IPS-18c (cell line): ENCODE data around the gene LRRTM2.

ENCODE experiments used
- H3K4me3 ChIP-seq: 2 replicates; pipeline ENCODE4 v1.7.0; 2013; ENCODE audit warnings: low read depth, mild to moderate bottlenecking, low read length, moderate library complexity; ENCODE audit not compliant: insufficient read depth
- H3K9me3 ChIP-seq: one replicate; pipeline ENCODE4 v1.6.1; 2013; ENCODE audit warnings: mild to moderate bottlenecking, low read length, moderate library complexity; ENCODE audit not compliant: control insufficient read depth, insufficient read depth

The LRRTM2 gene

GRCh38 chr5:138890644-138891043 lies 15.5 kb upstream of the LRRTM2 start:
- Histone ChIP-seq H3K9me3 (peaks cover 8% of the 10 kb centered on the region), H3K4me3 (no peak overlapping the region)

DNA sequence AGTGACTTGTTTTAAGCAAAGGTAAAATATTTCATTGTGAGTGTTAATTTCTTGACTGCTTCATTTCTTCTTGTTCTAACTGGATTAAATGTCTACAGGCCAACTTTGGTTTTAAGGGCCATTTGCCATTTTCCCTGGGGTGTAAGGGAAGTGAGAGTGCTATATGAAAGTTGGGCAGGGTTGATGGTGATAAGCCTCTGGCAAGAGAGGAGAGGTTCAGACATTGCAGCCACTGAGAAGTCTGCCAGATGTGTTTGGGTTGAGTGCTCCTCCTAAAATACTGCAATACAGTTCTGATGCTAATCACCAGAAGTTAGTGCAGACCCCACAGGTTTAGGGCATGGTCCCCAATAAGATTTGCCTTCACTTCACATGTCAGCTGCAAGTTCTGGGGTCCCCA lies 14.9 kb upstream of the LRRTM2 start:
- Histone ChIP-seq H3K4me3 (no peak overlapping the region), H3K9me3 (peaks cover 8% of the 10 kb centered on the region)

DNA sequence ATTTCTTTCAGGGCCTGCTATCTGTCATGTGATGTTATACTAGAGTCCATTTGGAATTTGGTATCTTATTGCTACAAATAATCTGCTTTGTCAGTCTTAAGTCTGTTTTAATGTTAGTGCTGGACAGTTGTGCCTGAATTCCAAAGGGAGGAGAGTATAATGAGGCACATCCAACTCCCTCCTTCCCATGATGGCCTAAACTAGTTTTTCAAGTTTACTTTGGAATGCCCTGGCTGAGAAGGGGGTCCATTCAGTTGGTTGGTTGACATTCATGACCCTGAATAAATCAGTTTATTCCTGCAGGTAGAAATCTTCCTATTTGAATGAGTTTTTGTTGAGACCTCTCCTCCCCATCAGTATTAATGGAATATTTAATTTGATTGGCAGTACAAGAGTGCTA lies 9.4 kb upstream of the LRRTM2 start:
- Histone ChIP-seq H3K9me3 (no peaks in the 10 kb centered on the region), H3K4me3 (no peak overlapping the region)

DNA sequence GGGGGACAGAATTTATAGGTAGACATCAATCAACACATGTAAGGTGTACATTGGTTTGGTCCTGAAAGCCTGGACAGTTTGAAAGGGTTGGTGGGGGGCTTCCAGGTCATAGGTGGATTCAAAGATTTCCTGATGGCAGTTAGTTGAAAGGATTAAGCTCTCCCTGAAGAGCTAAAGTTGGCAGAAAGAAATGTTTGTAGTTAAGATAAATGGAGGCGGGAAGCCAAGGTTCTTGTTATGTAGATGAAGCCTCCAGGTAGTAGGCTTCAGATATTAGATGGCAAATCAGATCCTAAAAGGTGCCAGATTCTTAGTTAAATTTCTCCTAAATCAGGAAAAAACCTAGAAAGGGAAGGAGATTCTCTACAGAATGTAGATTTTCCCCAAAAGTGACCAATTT lies 9.0 kb upstream of the LRRTM2 start:
- H3K9me3 ChIP-seq = no peaks in the 10 kb centered on the region
- H3K4me3 ChIP-seq = no peak overlapping the region

DNA sequence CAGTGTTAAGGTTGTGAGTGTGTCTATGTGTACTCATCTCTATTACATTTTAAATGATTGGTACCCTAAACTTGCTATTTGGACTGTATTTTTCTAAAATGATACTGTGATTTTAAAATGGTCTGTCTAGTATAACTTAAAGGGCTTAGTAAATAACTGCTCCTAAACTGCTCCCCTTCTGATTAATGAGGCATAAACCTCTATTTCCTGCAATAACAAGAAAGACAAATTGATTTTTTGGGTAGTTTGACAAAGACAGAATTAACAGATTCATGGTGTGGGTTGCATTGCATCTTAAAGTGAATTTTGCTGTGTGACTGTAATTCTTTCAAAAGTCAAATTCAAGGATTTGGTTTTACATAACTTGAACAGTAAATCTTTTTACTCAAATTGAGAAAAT lies 8.1 kb upstream of the LRRTM2 start:
- Histone ChIP-seq H3K9me3 (no peaks in the 10 kb centered on the region), H3K4me3 (no peak overlapping the region)

- H3K9me3 ChIP-seq = no peaks in the 10 kb centered on the region
- H3K4me3 ChIP-seq = no peak overlapping the region
These were observed 3.5 kb upstream of the LRRTM2 start for GRCh38 chr5:138878437-138879235.

DNA sequence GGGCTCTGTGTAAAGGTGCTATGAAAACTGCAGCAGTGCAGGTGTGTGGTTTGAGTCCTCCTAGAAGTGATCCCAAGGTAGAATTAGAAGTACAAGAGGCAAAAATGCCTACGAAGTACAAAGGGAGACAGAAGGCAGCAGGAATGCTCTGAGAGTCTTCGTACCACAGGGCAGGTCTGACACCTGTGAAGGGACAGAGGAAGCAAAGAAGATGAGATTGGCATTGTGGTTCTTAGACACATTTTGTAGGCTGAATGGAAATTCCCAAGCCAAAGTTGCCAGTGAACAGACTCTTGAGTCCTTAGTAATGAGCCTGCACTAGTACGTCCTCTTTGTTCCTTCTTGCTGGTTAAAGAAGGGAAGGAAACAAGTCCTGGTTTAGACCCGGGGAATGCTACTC lies 1.7 kb upstream of the LRRTM2 start:
- H3K9me3 ChIP-seq = no peaks in the 10 kb centered on the region
- no peak overlapping the region for H3K4me3 ChIP-seq

- Histone ChIP-seq H3K9me3 (no peaks in the 10 kb centered on the region), H3K4me3 (no peak overlapping the region)
These were observed 811 bp upstream of the LRRTM2 start for GRCh38 chr5:138875946-138876345.

- Histone ChIP-seq H3K4me3 (no peak overlapping the region), H3K9me3 (no peaks in the 10 kb centered on the region)
These were observed 379 bp upstream of the LRRTM2 start for GRCh38 chr5:138875552-138875875.

- H3K4me3 ChIP-seq = no peak overlapping the region
These were observed 894 bp downstream of the LRRTM2 start for GRCh38 chr5:138874241-138874640.

GRCh38 chr5:138873466-138874221 lies 1.5 kb downstream of the LRRTM2 start:
- Histone ChIP-seq H3K4me3 (no peak overlapping the region), H3K9me3 (no peaks in the 10 kb centered on the region)

More at GRCh38 chr5:138874241-138874640, 894 bp downstream of the LRRTM2 start:
- H3K9me3 ChIP-seq = no peaks in the 10 kb centered on the region

GRCh38 chr5:138872841-138873465 lies 2.2 kb downstream of the LRRTM2 start:
- H3K9me3 ChIP-seq = no peaks in the 10 kb centered on the region
- no peak overlapping the region for H3K4me3 ChIP-seq

- H3K4me3 ChIP-seq = no peak overlapping the region
- no peaks in the 10 kb centered on the region for H3K9me3 ChIP-seq
These were observed 4.5 kb downstream of the LRRTM2 start for GRCh38 chr5:138870611-138871010.

GRCh38 chr5:138869763-138870500 lies 5.2 kb downstream of the LRRTM2 start:
- H3K4me3 ChIP-seq = no peak overlapping the region

DNA sequence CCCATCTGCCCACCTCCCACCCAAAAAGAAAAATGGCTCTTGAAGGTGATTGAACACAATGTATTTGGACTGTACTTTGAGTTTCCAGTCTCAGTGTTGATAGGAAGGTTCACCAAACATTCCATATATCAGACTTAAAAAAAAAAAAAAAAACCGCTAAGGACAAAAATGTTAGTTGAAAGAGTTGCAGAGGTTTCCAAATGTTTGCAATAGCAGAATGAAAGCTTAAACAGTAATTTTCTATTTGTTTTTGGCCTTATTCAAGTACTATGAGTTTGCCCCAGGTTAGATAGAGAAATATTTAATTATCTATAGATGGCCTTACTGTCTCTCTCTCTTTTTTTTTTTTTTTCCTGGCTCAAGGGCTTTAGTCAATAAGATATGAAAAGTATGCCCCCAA lies 6.1 kb downstream of the LRRTM2 start:
- H3K4me3 ChIP-seq = no peak overlapping the region

More at GRCh38 chr5:138869763-138870500, 5.2 kb downstream of the LRRTM2 start:
- H3K9me3 ChIP-seq = no peaks in the 10 kb centered on the region

GRCh38 chr5:138867011-138867410 lies 8.1 kb downstream of the LRRTM2 start:
- Histone ChIP-seq H3K4me3 (no peak overlapping the region), H3K9me3 (peaks cover 2% of the 10 kb centered on the region)

More for the DNA sequence above, 6.1 kb downstream of the LRRTM2 start:
- H3K9me3 ChIP-seq = no peaks in the 10 kb centered on the region

DNA sequence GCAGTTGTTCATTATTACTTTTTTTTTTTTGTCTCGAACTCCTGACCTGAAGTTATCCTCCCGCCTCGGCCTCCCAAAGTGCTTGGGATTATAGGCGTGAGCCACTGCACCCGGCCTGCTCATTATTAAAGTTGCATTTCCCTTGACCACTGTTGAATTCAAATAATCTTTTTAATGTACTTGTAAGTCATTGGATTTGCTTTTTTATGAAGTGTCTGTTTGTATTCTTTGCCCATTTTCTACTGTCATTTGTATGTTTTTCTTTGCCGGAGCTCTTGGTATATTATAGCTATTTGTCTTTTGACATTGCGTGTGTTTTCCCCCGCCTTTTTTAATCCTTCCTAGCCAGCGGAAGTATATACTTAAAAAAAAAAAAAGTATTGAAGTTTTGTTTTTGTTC lies 22.0 kb downstream of the LRRTM2 start:
- Histone ChIP-seq H3K9me3 (no peaks in the 10 kb centered on the region), H3K4me3 (no peak overlapping the region)
